Stomach smooth muscle (tissue), 2 donors: ENCODE data around the gene SPRY4.
A peak's percentile ranks its signal among the peaks of the same experiment; 100 is the strongest.
"Not testable (repeated sequence)": the region's sequence is repeated elsewhere in the genome, so short reads cannot be mapped to it uniquely, and the experiment has no call there.

Experiments
- H3K27ac ChIP-seq: one replicate; pipeline ENCODE4 v1.7.0; 2013; ENCODE audit warnings: mild to moderate bottlenecking, low read length, inconsistent platforms
- H3K27me3 ChIP-seq, 2 donors: one replicate each; pipeline ENCODE4 v1.7.0; 2013; ENCODE audit warnings: low read length in 2 of 2; ENCODE audit not compliant: insufficient read depth in 2 of 2, control insufficient read depth in 1 of 2
- H3K36me3 ChIP-seq, 2 donors: one replicate each; pipeline ENCODE4 v1.7.0; 2013; ENCODE audit warnings: low read length in 2 of 2; ENCODE audit not compliant: control insufficient read depth in 2 of 2, insufficient read depth in 2 of 2
- H3K4me1 ChIP-seq: one replicate; pipeline ENCODE4 v1.7.0; 2013; ENCODE audit warnings: low read length; ENCODE audit not compliant: control insufficient read depth, insufficient read depth
- H3K4me3 ChIP-seq, 2 donors: one replicate each; pipeline ENCODE4 v1.7.0; 2013; ENCODE audit warnings: low read length in 2 of 2
- H3K9ac ChIP-seq, 2 donors: one replicate each; pipeline ENCODE4 v1.7.0; 2013; ENCODE audit warnings: low read length in 2 of 2, mild to moderate bottlenecking in 1 of 2
- H3K9me3 ChIP-seq, 2 donors: one replicate each; pipeline ENCODE4 v1.7.0; 2013; ENCODE audit warnings: low read length in 2 of 2; ENCODE audit not compliant: control insufficient read depth in 2 of 2
- donor health status: healthy.
- donor health status: Pancreatic carcinoma.

Gene SPRY4, protein sequence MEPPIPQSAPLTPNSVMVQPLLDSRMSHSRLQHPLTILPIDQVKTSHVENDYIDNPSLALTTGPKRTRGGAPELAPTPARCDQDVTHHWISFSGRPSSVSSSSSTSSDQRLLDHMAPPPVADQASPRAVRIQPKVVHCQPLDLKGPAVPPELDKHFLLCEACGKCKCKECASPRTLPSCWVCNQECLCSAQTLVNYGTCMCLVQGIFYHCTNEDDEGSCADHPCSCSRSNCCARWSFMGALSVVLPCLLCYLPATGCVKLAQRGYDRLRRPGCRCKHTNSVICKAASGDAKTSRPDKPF

DNA sequence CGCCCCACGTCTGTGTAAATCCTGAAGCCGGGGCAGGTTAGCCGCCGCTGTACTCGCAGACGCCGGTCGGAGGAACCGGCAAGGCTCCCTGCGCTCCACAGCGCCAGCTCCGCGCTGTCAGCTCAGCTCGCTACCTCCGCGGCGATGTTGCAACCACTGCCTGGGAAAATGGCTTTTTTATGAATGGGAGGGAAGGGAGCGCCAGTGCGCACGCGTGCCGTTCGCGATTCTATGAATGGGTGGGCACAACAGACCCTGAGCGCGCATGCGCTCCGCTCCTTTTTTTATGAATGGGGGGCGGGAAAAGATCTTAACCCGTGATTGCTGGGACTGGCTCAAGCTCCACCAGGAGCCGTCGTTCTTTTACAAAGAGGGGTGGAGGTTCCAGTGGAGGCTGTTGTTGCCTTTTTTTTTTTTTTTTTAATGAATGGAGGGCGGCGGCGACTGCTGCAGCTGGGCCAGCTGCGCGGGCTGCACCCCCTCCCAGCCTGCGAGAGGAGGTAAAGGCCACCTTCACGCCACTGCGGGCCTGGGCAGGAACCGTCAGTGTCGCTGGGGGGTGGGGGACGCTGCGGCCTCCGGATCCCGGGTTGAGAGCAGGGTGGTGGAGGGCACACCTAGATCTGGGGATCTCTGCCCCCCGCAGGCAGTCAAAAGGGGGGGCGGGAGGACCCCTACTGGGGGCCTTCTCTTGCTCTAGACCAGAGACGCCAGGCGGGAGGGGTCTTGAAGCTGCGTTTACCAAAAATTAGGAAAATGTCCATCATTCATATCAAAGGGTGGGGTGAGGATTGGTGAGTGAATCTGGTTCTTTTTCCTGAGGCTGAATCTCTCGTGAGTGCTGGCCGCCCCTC is at the start of gene SPRY4:
Gene SPRY4 (minus strand): TSS at position 151 of the 854 bp plus-strand sequence. CDS start 9,913 bp downstream, outside the sequence.
- Histone ChIP-seq H3K4me3 (peak within 1 kb of the TSS; percentile 68 to 87), H3K36me3 (no peaks in the 10 kb centered on the region), H3K4me1 (peaks cover 26% of the 10 kb centered on the region), H3K27me3 (peaks cover 3 to 32% of the 10 kb centered on the region in 2 donors), H3K27ac (peak within 1 kb of the TSS; percentile 58), H3K9me3 (no peaks in the 10 kb centered on the region), H3K9ac (peak within 1 kb of the TSS; percentile 72 to 79)

DNA sequence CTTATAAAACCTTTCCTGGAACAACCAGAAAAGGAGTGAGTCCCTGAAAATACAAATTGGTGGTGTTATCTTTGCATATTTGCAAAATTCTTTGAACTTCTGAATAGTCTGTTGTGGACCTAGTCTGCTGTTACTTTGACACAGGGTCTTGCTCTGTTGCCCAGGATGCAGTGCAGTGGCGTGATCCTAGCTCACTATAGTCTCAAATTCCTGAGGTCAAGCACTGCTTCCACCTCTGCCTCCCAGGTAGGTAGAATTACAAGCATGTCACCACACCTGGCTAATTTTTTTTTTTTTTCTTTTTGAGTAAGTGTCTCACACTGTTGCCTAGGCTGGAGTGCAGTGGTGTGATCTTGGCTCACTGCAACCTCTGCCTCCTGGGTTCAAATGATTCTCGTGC is 43.7 kb upstream of the SPRY4 start:
- Histone ChIP-seq H3K27ac (no peak overlapping the region), H3K9ac (no peak overlapping the region), H3K9me3 (no peaks in the 10 kb centered on the region), H3K36me3 (no peaks in the 10 kb centered on the region), H3K4me3 (no peak overlapping the region), H3K27me3 (peaks cover 0 to 2% of the 10 kb centered on the region in 2 donors), H3K4me1 (no peaks in the 10 kb centered on the region)

DNA sequence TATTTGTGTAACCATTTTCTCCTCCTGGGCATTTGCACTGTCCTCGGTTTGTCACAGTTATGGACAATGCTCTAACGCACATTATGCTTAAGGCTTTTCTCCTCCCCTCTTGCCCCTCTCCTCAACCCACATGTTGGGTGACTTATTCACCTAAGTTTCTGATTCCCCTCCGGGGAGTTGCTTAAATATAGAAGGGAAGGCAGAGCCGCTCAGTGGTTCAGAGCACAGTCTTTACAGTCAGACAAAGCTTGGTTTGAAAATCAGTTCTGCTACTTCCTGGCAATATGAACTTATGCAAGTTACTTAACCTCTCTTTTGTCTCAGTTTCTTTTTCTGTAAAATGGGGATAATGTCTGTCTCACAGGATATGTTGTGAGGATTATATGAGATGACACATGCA is 41.2 kb upstream of the SPRY4 start:
- Histone ChIP-seq H3K9ac (no peak overlapping the region), H3K4me3 (no peak overlapping the region), H3K36me3 (no peaks in the 10 kb centered on the region), H3K27me3 (peaks cover 0 to 2% of the 10 kb centered on the region in 2 donors), H3K27ac (no peak overlapping the region), H3K9me3 (no peaks in the 10 kb centered on the region), H3K4me1 (peaks cover 7% of the 10 kb centered on the region)

DNA sequence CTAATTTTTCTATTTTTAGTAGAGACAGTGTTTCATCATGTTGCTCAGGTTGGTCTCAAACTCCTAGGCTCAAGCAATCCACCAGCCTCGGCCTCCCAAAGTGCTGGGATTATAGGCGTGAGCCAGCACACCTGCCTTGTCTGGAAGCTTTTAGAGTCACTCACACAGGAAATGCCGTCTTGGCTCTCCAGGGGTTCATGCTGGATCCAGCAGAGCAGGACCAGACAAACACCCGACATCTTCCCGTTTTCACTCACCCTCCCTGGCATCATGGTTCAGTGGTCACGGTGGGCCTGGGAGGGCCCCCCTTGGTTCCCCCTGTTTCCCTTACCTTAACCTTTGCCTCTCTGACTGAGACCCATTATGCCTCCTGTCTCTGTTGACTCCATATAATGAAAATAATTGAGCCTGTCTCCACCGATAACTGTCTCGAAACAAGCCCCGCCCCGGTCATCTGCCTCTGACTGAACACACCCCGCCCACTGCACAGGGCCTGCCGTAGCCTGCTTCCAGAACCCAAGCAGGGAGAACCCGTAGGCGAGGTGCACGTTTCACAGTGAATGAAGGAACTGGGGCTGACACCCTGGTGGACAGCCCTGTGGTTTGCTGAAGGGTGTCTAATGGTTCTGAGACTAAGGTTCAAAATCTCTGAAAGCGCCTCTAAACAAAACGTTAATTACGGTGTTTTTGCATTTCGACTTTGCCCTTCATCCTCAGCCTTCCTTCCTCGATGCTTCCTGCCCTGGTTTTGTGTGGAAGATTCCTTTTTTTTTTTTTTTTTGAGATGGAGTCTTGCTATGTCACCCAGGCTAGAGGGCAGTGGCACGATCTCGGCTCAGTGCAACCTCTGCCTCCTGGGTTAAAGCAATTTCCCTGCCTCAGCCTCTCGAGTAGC is 39.7 kb upstream of the SPRY4 start:
- Histone ChIP-seq H3K4me3 (no peak overlapping the region), H3K27me3 (no peaks in the 10 kb centered on the region), H3K4me1 (peaks cover 7% of the 10 kb centered on the region), H3K27ac (no peak overlapping the region), H3K36me3 (no peaks in the 10 kb centered on the region), H3K9ac (no peak overlapping the region), H3K9me3 (no peaks in the 10 kb centered on the region)

DNA sequence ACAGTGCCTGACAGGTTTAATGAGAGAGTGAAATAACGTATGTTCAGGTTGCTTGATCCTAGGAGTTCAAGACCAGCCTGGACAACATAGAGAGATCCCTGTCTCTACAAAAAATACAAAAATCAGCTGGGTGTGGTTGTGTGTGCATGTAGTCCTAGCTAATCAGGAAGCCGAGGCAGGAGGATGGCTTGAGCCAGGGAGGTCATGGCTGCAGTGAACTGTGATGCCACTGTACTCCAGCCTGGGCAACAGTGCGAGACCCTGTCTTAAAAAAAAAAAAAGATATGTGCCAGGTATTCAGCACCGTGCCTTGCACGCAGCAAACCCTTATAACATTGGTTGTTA is 38.8 kb upstream of the SPRY4 start:
- Histone ChIP-seq H3K27ac (no peak overlapping the region), H3K9ac (no peak overlapping the region), H3K27me3 (no peaks in the 10 kb centered on the region), H3K9me3 (no peaks in the 10 kb centered on the region), H3K4me1 (peaks cover 7% of the 10 kb centered on the region), H3K4me3 (no peak overlapping the region), H3K36me3 (no peaks in the 10 kb centered on the region)

DNA sequence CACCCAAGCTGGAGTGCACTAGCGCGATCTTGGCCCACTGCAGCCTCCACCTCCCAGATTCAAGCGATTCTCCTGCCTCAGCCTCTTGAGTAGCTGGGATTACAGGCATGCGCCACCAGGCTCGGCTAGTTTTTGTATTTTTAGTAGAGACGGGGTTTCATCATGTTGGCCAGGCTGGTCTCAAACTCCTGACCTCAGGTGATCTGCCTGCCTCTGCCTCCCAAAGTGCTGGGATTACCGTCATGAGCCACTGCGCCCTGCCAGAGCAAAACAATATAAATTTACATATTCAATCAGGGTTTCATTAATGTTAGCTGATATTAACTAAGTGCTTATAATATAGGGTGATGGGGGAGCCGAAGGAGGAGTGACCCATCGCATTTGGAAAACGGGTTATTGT is 37.4 kb upstream of the SPRY4 start:
- H3K27me3 ChIP-seq, H3K27ac ChIP-seq, H3K36me3 ChIP-seq, H3K9me3 ChIP-seq, H3K4me3 ChIP-seq: not testable (repeated sequence)
- H3K4me1 ChIP-seq: peaks cover 15% of the 10 kb centered on the region
- H3K9ac ChIP-seq: peak overlapping the region in 1 of 2 donors; percentile 34

DNA sequence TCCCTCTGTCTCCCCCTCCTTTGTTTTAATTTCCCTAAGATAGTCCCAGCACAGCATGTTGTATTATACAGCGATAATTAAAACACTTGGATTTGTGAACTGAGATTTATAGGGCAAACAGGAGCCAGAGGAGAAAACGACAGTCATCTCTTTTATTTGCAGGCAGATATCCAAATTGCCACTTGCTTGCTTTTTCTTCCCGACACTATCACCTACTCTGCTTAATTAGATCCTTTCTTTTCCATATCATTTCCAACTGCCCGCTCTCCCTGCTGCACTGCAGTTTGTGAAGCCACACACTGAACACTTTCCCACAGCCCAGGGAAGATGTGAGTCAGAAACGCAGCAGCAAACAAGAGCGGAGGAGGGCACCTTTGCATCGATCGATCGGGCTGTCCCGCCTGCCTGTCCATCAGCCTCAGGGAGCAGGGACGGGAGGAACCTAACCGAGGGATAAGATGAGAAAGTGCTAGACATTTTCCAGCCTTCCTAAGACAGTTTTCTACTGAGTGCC is 35.8 kb upstream of the SPRY4 start:
- Histone ChIP-seq H3K9ac (no peak overlapping the region), H3K27me3 (no peaks in the 10 kb centered on the region)

DNA sequence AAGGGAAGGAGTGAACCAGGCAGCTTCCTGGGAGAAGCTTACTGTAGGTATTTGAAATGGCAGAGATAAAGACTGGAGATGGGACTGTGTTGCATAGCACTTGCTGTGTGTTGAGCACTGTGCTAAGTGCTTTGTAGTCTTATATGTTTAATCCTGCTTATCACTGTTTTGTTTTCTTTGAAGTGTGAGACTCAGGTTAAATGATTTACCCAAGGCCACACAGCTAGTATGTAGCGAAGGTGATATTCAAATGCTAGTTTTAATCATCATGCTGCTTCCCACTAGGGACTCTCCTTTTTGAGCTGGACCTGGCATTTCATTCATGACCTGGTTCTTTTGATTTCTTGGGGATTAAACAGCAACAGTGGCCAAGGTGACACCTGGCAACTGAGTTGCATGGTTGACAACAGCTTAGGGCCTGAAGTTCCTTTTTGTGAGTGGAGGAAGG is 35.3 kb upstream of the SPRY4 start:
- Histone ChIP-seq H3K9ac (no peak overlapping the region), H3K36me3 (no peaks in the 10 kb centered on the region), H3K27ac (no peak overlapping the region), H3K4me1 (peaks cover 18% of the 10 kb centered on the region), H3K4me3 (no peak overlapping the region), H3K9me3 (no peaks in the 10 kb centered on the region), H3K27me3 (no peaks in the 10 kb centered on the region)

More for the DNA sequence above, 35.8 kb upstream of the SPRY4 start:
- H3K4me3 ChIP-seq: no peak overlapping the region
- H3K4me1 ChIP-seq: peaks cover 18% of the 10 kb centered on the region
- no peaks in the 10 kb centered on the region for H3K36me3 ChIP-seq
- no peak overlapping the region for H3K27ac ChIP-seq
- no peaks in the 10 kb centered on the region for H3K9me3 ChIP-seq

DNA sequence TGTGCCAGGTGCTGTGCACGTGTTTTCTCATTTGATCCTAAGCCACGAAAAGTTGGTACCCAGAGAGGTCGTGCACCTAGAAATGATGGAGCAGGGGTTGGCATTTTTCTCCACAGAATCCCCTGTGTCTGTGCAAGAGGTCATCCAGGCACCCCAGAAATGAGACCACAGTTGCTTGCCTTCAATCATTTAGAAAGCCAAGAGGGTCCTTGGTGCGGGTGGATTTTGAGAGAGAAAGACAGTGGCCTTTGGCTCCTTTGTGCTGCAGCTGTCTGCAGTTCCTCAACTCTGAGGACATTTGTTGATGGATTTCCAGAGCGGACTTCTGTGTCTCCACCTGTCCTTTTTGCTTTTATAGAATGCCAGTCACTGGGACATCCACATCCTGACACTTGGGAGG is 33.8 kb upstream of the SPRY4 start:
- Histone ChIP-seq H3K36me3 (no peaks in the 10 kb centered on the region), H3K9ac (no peak overlapping the region), H3K9me3 (no peaks in the 10 kb centered on the region), H3K4me1 (peaks cover 18% of the 10 kb centered on the region), H3K27ac (no peak overlapping the region), H3K4me3 (no peak overlapping the region), H3K27me3 (no peaks in the 10 kb centered on the region)

DNA sequence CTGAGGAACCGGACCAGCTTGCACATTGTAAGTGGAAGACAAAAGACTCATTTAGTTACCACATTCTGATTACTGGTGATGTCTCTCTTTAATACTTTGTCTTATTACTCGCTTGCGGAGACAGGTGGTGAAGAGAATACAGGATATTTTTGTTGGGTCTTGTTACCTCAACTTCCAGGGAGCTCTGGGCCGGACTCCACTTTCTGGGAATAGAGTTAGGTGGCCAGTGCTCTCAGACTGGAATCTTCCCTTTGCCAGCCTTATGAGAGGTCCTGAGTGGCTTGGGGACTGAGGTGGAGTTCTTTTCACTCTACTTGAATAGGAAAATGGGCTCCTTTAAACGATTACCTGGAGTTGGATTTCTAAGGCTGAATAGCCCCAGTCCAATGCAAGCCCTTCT is 33.3 kb upstream of the SPRY4 start:
- H3K27ac ChIP-seq: peak overlapping the region; percentile 81
- H3K4me3 ChIP-seq: no peak overlapping the region

More for the DNA sequence above, 33.3 kb upstream of the SPRY4 start:
- H3K27me3 ChIP-seq: no peaks in the 10 kb centered on the region
- no peaks in the 10 kb centered on the region for H3K36me3 ChIP-seq
- H3K4me1 ChIP-seq: peaks cover 18% of the 10 kb centered on the region
- no peaks in the 10 kb centered on the region for H3K9me3 ChIP-seq
- no peak overlapping the region for H3K9ac ChIP-seq
